ENCODE results near the gene FUZ. TPM values are rescaled to one million over a fixed set of nuclear protein-coding genes. Genes with fewer than 3 reads are reported as not detected.

Gene FUZ
- total RNA-seq, 4 donors from 2014 or later: 9.1 to 21.5 (median 15.6) TPM

DNA sequence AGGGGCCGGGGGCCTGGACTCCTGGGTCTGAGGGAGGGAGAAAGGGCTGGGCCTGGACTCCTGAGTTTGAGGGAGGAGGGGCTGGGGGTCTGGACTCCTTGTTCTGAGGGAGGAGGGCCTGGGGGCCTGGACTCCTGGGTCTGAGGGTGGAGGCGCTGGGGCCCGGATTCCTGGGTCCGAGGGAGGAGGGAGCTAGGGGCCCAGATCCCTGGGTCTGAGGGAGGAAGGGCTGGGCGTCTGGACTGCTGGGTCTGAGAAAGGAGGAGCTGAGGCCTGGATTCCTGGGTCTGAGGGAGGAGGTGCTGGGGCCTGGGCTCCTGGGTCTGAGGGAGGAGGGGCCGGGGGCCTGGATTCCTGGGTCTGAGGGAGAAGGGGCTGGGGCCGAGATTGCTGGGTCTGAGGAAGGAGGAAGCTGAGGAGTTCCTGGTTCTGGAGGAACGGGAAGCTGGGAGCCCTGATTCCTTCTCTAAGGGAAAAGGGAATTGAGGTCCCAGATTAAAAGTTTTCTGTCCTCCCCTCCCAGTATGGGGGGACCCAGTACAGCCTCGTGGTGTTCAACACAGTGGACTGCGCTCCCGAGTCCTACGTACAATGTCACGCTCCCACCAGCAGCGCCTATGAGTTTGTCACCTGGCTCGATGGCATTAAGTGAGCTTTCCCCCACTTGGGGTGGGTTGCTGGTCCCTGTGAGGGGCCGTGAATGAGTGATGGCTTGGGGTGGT lies 5.7 kb upstream of the FUZ start:
- TF ChIP-seq POLR2A (IDR thresholded peaks at IDR 0.05): no peak
- TF ChIP-seq, protein P1, sequence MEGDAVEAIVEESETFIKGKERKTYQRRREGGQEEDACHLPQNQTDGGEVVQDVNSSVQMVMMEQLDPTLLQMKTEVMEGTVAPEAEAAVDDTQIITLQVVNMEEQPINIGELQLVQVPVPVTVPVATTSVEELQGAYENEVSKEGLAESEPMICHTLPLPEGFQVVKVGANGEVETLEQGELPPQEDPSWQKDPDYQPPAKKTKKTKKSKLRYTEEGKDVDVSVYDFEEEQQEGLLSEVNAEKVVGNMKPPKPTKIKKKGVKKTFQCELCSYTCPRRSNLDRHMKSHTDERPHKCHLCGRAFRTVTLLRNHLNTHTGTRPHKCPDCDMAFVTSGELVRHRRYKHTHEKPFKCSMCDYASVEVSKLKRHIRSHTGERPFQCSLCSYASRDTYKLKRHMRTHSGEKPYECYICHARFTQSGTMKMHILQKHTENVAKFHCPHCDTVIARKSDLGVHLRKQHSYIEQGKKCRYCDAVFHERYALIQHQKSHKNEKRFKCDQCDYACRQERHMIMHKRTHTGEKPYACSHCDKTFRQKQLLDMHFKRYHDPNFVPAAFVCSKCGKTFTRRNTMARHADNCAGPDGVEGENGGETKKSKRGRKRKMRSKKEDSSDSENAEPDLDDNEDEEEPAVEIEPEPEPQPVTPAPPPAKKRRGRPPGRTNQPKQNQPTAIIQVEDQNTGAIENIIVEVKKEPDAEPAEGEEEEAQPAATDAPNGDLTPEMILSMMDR (IDR thresholded peaks at IDR 0.05): no peak
- DNase-seq (ENCODE audit: low spot score in 2 of 2): peak in 1 of 2 donors; percentile 86
- WGBS, 2 donors: 28 to 30% methylated on average over 16 of the region's 16 CpGs
- intact Hi-C loops (cut with DNase I; ENCODE audit: low total_unique reads): no loop called here
- peak overlapping the region; percentile 76 for H3K4me3 ChIP-seq (ENCODE audit: low read depth, poor library complexity, severe bottlenecking)

- peak; percentile 79 to 96 for DNase-seq (ENCODE audit: low spot score in 2 of 2)
- TF ChIP-seq POLR2A (IDR thresholded peaks at IDR 0.05): peak in 1 of 2 donors; percentile 31
- TF ChIP-seq, protein P1 (IDR thresholded peaks at IDR 0.05): no peak
- intact Hi-C loops (cut with DNase I; ENCODE audit: low total_unique reads): no loop called here
- 0% methylated on average over 54 to 55 of the region's 57 CpGs for WGBS, 2 donors
- H3K4me3 ChIP-seq (ENCODE audit: low read depth, poor library complexity, severe bottlenecking): peak within 1 kb of the TSS; percentile 76
Observed at GRCh38 chr19:49817964-49818648, 5.0 kb upstream of the FUZ start, which contains the start of gene MED25. Gene MED25, plus strand, starts transcription at chr19:49818289. Its CDS starts 53 bp downstream, at chr19:49818342.

- H3K4me3 ChIP-seq (ENCODE audit: low read depth, poor library complexity, severe bottlenecking): no peak overlapping the region
- TF ChIP-seq POLR2A (IDR thresholded peaks at IDR 0.05): no peak
- TF ChIP-seq, protein P1 (IDR thresholded peaks at IDR 0.05): no peak
- DNase-seq (ENCODE audit: low spot score in 2 of 2): no peak
- 79 to 80% methylated on average over 14 of the region's 14 CpGs for WGBS, 2 donors
- intact Hi-C loops (cut with DNase I; ENCODE audit: low total_unique reads): no loop called here
Observed at GRCh38 chr19:49816590-49816989, 3.5 kb upstream of the FUZ start.

DNA sequence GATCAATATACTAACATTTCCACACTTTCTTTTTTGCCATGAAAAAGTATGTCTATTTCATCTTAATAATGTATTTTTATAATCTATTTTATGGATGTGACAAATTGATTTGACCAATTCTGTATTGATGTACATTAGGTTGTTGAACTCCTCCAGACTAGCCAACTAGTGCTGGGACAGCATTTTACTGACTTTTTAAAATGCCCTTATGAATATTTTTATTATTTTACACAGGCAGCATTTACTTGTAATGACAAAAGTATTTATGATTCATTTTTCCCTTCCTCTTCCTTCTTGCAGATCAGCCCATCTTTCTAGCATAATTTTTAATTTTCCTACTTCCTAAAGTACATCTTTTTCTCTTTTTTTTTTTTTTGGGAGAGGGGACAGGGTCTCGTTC lies 918 bp upstream of the FUZ start:
- intact Hi-C loops (cut with DNase I; ENCODE audit: low total_unique reads): no loop called here
- DNase-seq (ENCODE audit: low spot score in 2 of 2): no peak
- TF ChIP-seq, protein P1 (IDR thresholded peaks at IDR 0.05): no peak
- no peak for TF ChIP-seq POLR2A (IDR thresholded peaks at IDR 0.05)
- 72 to 87% methylated on average over 1 of the region's 1 CpG for WGBS, 2 donors
- no peak overlapping the region for H3K4me3 ChIP-seq (ENCODE audit: low read depth, poor library complexity, severe bottlenecking)

- peak overlapping the region; percentile 44 for H3K4me3 ChIP-seq (ENCODE audit: low read depth, poor library complexity, severe bottlenecking)
- intact Hi-C loops (cut with DNase I; ENCODE audit: low total_unique reads): no loop called here
- TF ChIP-seq POLR2A (IDR thresholded peaks at IDR 0.05): no peak
- TF ChIP-seq, protein P1 (IDR thresholded peaks at IDR 0.05): no peak
- DNase-seq (ENCODE audit: low spot score in 2 of 2): peak in 1 of 2 donors; percentile 88
- 37 to 39% methylated on average over 11 of the region's 11 CpGs for WGBS, 2 donors
Observed at GRCh38 chr19:49812452-49812996, 568 bp downstream of the FUZ start.
